ENCODE measurements around the gene CDK5RAP1.

DNA sequence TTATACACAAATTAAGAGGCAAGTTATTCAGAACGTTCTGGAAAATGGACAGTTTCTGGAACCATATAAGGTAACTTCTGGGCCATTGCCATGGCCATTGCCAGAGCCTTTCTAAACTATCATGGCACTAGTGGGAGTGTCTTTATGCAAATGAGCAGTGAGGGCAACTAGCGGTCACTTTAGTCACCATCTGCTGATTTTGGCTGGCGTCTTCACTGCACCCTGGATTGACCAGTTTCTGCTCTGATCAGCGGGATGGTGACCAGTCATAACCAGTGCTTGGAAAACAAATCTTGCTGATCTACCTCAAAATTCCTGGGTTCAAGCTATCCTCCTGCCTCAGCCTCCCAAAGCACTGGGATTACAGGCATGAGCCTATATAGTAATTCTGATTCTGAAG lies 49.5 kb upstream of the CDK5RAP1 start:
- TF ChIP-seq, protein P1, sequence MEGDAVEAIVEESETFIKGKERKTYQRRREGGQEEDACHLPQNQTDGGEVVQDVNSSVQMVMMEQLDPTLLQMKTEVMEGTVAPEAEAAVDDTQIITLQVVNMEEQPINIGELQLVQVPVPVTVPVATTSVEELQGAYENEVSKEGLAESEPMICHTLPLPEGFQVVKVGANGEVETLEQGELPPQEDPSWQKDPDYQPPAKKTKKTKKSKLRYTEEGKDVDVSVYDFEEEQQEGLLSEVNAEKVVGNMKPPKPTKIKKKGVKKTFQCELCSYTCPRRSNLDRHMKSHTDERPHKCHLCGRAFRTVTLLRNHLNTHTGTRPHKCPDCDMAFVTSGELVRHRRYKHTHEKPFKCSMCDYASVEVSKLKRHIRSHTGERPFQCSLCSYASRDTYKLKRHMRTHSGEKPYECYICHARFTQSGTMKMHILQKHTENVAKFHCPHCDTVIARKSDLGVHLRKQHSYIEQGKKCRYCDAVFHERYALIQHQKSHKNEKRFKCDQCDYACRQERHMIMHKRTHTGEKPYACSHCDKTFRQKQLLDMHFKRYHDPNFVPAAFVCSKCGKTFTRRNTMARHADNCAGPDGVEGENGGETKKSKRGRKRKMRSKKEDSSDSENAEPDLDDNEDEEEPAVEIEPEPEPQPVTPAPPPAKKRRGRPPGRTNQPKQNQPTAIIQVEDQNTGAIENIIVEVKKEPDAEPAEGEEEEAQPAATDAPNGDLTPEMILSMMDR (IDR thresholded peaks at IDR 0.05): no peak
- no peak for TF ChIP-seq POLR2A (IDR thresholded peaks at IDR 0.05)

Measured in adrenal gland (tissue), 5 donors.